ENCODE data around the gene ALKBH2. TPM values are rescaled to one million over a fixed set of nuclear protein-coding genes. Genes with fewer than 3 reads are reported as not detected.

ALKBH2 gene
- total and polyA plus RNA-seq, 12 donors = 4.2 to 43.6 (median 16.7) TPM

GRCh38 chr12:109074866-109075265 lies 18.4 kb downstream of the ALKBH2 start:
- Histone ChIP-seq H3K27me3 (no peaks in the 10 kb centered on the region), H3K36me3 (replicated peaks in 1 of 2) (peaks cover 0 to 46% of the 10 kb centered on the region in 2 donors), H3K4me1 (replicated peaks in 1 of 2) (no peaks in the 10 kb centered on the region), H3K4me3 (no peak overlapping the region), H3K9me3 (replicated peaks in 1 of 3) (peaks cover 0 to 4% (median 3%) of the 10 kb centered on the region in 3 donors), H3K27ac (no peak overlapping the region)
- TF ChIP-seq CTCF (IDR thresholded peaks at IDR 0.05) (no peak), POLR2A (IDR thresholded peaks at IDR 0.05) (no peak)
- intact Hi-C loops (cut with DNase I) = no loop called here
- no peak for DNase-seq

GRCh38 chr12:109069307-109070271 lies 23.7 kb downstream of the ALKBH2 start:
- no peaks in the 10 kb centered on the region for H3K4me1 ChIP-seq (replicated peaks in 1 of 2)
- no peak for TF ChIP-seq CTCF (IDR thresholded peaks at IDR 0.05)
- H3K9me3 ChIP-seq (replicated peaks in 1 of 3) = no peaks in the 10 kb centered on the region
- no peak for DNase-seq
- H3K4me3 ChIP-seq = no peak overlapping the region
- WGBS, 4 donors = 87 to 91% (median 90%) methylated on average over 16 to 17 of the region's 17 CpGs
- no peak overlapping the region for H3K27ac ChIP-seq
- intact Hi-C loops (cut with DNase I) = no loop called here
- no peaks in the 10 kb centered on the region for H3K27me3 ChIP-seq
- peaks cover 0 to 62% of the 10 kb centered on the region in 2 donors for H3K36me3 ChIP-seq (replicated peaks in 1 of 2)

- peaks cover 0 to 34% of the 10 kb centered on the region in 2 donors for H3K36me3 ChIP-seq (replicated peaks in 1 of 2)
- intact Hi-C loops (cut with DNase I) = no loop called here
- TF ChIP-seq POLR2A (IDR thresholded peaks at IDR 0.05) = no peak
- TF ChIP-seq CTCF (IDR thresholded peaks at IDR 0.05) = no peak
- H3K4me3 ChIP-seq = no peak overlapping the region
- H3K9me3 ChIP-seq (replicated peaks in 1 of 3) = no peaks in the 10 kb centered on the region
- no peaks in the 10 kb centered on the region for H3K4me1 ChIP-seq (replicated peaks in 1 of 2)
- H3K27ac ChIP-seq = no peak overlapping the region
- DNase-seq = no peak
- H3K27me3 ChIP-seq = no peaks in the 10 kb centered on the region
- 75 to 100% (median 84%) methylated on average over 1 of the region's 1 CpG for WGBS, 4 donors
Measured at GRCh38 chr12:109065853-109066193, 27.4 kb downstream of the ALKBH2 start.

- 87 to 93% (median 92%) methylated on average over 5 of the region's 5 CpGs for WGBS, 4 donors
- Histone ChIP-seq H3K27me3 (no peaks in the 10 kb centered on the region), H3K36me3 (replicated peaks in 1 of 2) (peaks cover 0 to 30% of the 10 kb centered on the region in 2 donors), H3K4me3 (no peak overlapping the region), H3K9me3 (replicated peaks in 1 of 3) (no peaks in the 10 kb centered on the region), H3K27ac (no peak overlapping the region), H3K4me1 (replicated peaks in 1 of 2) (no peaks in the 10 kb centered on the region)
- intact Hi-C loops (cut with DNase I) = no loop called here
- DNase-seq = no peak
- no peak for TF ChIP-seq POLR2A (IDR thresholded peaks at IDR 0.05)
- TF ChIP-seq CTCF (IDR thresholded peaks at IDR 0.05) = no peak
Measured at GRCh38 chr12:109065154-109065852, 28.0 kb downstream of the ALKBH2 start.

All from adrenal gland (tissue), 12 donors.